ENCODE data around the gene CD8B2.
"Not testable (repeated sequence)": the region's sequence is repeated elsewhere in the genome, so short reads cannot be mapped to it uniquely, and the experiment has no call there.

The CD8B2 gene

GRCh38 chr2:106566050-106566449 lies 78.9 kb downstream of the CD8B2 start:
- Histone ChIP-seq H3K79me2 (ENCODE audit: insufficient read depth, low read length) (no peaks in the 10 kb centered on the region), H3F3A (ENCODE audit: insufficient read depth, low read length) (no peaks in the 10 kb centered on the region), H3K4me1 (ENCODE audit: insufficient read depth, low read length, severe bottlenecking) (no peaks in the 10 kb centered on the region), H2AFZ (ENCODE audit: low read length) (no peak overlapping the region), H3K4me3 (ENCODE audit: low read depth, low read length, poor library complexity, severe bottlenecking) (no peak overlapping the region), H3K9ac (ENCODE audit: low read length) (no peak overlapping the region), H4K20me1 (ENCODE audit: insufficient read depth, low read length) (no peaks in the 10 kb centered on the region), H3K27ac (ENCODE audit: low read depth, low read length, poor library complexity, severe bottlenecking) (no peak overlapping the region), H3K27me3 (ENCODE audit: insufficient read depth, low read length) (peaks cover 3% of the 10 kb centered on the region; the same call in 1 of the 2 replicates), H3K4me2 (ENCODE audit: low read length) (no peak overlapping the region), H3K9me2 (ENCODE audit: low read depth, low read length) (no peaks in the 10 kb centered on the region), H3K36me3 (ENCODE audit: insufficient read depth, low read length) (no peaks in the 10 kb centered on the region), H3K9me3 (ENCODE audit: low read length) (no peaks in the 10 kb centered on the region)
- no peak for TF ChIP-seq EZH2 (IDR thresholded peaks at IDR 0.05; ENCODE audit: borderline replicate concordance, low read length)

GRCh38 chr2:106566484-106566883 lies 79.3 kb downstream of the CD8B2 start:
- not testable (repeated sequence) for H3K4me3 ChIP-seq (ENCODE audit: low read depth, low read length, poor library complexity, severe bottlenecking); H3K27ac ChIP-seq (ENCODE audit: low read depth, low read length, poor library complexity, severe bottlenecking); H3K4me2 ChIP-seq (ENCODE audit: low read length); H4K20me1 ChIP-seq (ENCODE audit: insufficient read depth, low read length); H3K79me2 ChIP-seq (ENCODE audit: insufficient read depth, low read length); H3K9me3 ChIP-seq (ENCODE audit: low read length); H3K36me3 ChIP-seq (ENCODE audit: insufficient read depth, low read length); H3F3A ChIP-seq (ENCODE audit: insufficient read depth, low read length); H3K9ac ChIP-seq (ENCODE audit: low read length); H3K9me2 ChIP-seq (ENCODE audit: low read depth, low read length); H3K4me1 ChIP-seq (ENCODE audit: insufficient read depth, low read length, severe bottlenecking); H3K27me3 ChIP-seq (ENCODE audit: insufficient read depth, low read length); H2AFZ ChIP-seq (ENCODE audit: low read length)

DNA sequence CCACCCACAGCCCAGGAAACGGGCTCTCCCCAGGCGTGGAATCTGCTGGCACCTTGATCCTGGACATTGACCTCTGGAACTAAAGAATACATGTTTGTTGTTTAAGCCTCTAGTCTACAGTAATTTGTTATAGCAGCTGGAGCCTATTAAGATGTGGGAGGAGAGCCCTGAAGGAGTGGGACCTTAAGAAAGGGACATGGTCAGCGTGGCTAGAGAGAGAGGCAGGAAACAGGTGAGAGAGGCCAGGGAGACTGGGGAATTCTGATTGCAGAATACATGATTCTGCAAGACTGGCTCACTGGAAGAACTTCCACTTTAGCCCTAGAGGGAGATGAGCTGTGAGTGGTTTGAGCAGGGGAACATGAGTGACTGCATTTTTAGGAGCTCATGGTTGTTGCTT lies 83.2 kb downstream of the CD8B2 start:
- Histone ChIP-seq H3K9ac (ENCODE audit: low read length) (no peak overlapping the region), H3K79me2 (ENCODE audit: insufficient read depth, low read length) (no peaks in the 10 kb centered on the region), H3K4me1 (ENCODE audit: insufficient read depth, low read length, severe bottlenecking) (no peaks in the 10 kb centered on the region), H3K27ac (ENCODE audit: low read depth, low read length, poor library complexity, severe bottlenecking) (no peak overlapping the region), H3K4me2 (ENCODE audit: low read length) (no peak overlapping the region), H3K4me3 (ENCODE audit: low read depth, low read length, poor library complexity, severe bottlenecking) (no peak overlapping the region), H3K27me3 (ENCODE audit: insufficient read depth, low read length) (no peaks in the 10 kb centered on the region), H4K20me1 (ENCODE audit: insufficient read depth, low read length) (no peaks in the 10 kb centered on the region), H3K36me3 (ENCODE audit: insufficient read depth, low read length) (no peaks in the 10 kb centered on the region), H3K9me2 (ENCODE audit: low read depth, low read length) (no peaks in the 10 kb centered on the region), H3F3A (ENCODE audit: insufficient read depth, low read length) (no peaks in the 10 kb centered on the region), H3K9me3 (ENCODE audit: low read length) (no peaks in the 10 kb centered on the region), H2AFZ (ENCODE audit: low read length) (no peak overlapping the region)
- TF ChIP-seq CTCF (IDR thresholded peaks at IDR 0.05; ENCODE audit: low read length) (no peak), EZH2 (IDR thresholded peaks at IDR 0.05; ENCODE audit: borderline replicate concordance, low read length) (no peak)
